ENCODE results near the gene LCA5.

DNA sequence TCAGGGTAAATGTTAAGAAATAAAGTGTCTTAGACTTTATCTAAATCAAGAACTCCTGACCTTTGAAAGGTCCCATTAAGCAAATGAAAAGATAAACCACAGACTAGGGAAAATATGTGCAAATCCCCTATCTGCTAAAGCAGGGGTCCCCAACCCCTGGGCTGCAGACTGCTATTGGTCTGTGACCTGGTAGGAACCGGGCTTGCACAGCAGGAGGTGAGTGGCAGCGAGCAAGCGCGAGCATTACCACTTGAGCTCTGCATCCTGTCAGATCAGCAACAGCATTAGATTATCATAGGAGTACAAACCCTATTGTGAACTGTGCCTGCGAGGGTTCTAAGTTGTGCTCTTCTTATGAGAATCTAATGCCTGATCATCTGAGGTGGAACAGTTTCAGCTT, 42.4 kb downstream of the LCA5 start:
- TF ChIP-seq, protein P1, sequence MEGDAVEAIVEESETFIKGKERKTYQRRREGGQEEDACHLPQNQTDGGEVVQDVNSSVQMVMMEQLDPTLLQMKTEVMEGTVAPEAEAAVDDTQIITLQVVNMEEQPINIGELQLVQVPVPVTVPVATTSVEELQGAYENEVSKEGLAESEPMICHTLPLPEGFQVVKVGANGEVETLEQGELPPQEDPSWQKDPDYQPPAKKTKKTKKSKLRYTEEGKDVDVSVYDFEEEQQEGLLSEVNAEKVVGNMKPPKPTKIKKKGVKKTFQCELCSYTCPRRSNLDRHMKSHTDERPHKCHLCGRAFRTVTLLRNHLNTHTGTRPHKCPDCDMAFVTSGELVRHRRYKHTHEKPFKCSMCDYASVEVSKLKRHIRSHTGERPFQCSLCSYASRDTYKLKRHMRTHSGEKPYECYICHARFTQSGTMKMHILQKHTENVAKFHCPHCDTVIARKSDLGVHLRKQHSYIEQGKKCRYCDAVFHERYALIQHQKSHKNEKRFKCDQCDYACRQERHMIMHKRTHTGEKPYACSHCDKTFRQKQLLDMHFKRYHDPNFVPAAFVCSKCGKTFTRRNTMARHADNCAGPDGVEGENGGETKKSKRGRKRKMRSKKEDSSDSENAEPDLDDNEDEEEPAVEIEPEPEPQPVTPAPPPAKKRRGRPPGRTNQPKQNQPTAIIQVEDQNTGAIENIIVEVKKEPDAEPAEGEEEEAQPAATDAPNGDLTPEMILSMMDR (IDR thresholded peaks at IDR 0.05; ENCODE audit: poor library complexity): no peak
- no peak for TF ChIP-seq EZH2phosphoT487 (IDR thresholded peaks at IDR 0.05; ENCODE audit: low read depth, severe bottlenecking, unreplicated experiment)
